HG03095 (cell line): ENCODE data around the gene USE1.
"Not testable (repeated sequence)": the region's sequence is repeated elsewhere in the genome, so short reads cannot be mapped to it uniquely, and the experiment has no call there.

Source experiments
- ATAC-seq: cut with Tn5 transposase; IDR thresholded peaks from one replicate; pipeline ENCODE4 v1.9.1; 2021; ENCODE audit warnings: moderate library complexity; ENCODE audit not compliant: unreplicated experiment

Gene USE1, protein sequence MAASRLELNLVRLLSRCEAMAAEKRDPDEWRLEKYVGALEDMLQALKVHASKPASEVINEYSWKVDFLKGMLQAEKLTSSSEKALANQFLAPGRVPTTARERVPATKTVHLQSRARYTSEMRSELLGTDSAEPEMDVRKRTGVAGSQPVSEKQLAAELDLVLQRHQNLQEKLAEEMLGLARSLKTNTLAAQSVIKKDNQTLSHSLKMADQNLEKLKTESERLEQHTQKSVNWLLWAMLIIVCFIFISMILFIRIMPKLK

GRCh38 chr19:17215127-17215971 lies at the start of gene USE1:
TSS of gene USE1 (plus strand) at chr19:17215357. CDS start at chr19:17215406, 49 bp downstream.
- ATAC-seq = peak; percentile 73

- ATAC-seq = no peak
These were observed 49.4 kb upstream of the USE1 start for GRCh38 chr19:17165715-17166114.

DNA sequence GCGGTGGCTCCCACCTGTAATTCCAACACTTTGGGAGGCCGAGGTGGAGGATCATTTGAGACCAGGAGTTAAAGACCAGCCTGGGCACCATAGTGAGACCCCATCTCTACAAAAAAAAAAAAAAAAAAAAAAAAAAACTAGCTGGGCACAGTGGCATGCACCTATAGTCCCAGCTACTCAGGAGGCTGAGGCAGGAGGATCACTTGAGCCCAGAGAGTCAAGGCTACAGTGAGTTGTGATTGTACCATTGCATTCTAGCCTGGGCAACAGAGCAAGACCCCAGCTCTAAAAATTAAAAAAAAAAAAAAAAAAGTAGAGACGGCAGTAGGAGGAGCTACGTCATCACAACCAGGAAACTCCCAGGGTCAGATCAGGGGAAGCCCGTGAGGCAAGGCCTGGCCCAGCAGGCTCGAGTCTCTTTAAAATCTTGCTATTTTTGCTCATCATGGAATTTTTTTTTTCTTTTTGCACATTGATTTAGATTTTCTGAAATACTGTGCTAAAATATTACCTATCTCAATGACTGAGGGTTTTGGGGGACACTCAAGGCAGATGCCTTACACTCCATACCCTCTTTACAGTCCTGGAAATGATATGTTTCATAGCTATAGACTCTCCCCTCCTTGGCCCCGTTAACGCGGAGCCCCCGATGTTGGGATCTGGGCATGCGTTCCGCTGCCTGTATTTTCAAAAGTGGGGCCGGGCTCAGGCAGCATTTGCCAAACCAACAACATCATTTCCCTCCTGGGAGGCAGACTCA lies 44.4 kb upstream of the USE1 start:
- no peak for ATAC-seq

DNA sequence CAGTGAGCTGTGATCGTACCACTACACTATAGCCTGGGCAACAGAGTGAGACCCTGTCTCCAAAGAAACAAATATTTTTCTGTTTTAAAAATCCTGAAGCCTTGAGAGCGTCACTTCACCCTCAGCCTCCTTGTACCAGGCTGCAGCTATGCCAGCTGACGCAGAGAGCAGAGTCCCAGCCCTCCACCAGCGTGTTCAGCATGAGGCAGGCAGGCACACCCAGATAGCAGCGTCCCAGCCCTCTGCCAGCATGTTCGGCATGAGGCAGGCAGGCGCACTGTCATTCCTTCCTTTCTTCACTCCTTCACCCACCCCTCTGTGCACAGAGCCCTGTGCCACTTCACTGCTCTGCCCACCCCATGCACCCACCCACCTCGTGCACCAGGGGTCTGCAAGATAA lies 43.3 kb upstream of the USE1 start:
- ATAC-seq = no peak

DNA sequence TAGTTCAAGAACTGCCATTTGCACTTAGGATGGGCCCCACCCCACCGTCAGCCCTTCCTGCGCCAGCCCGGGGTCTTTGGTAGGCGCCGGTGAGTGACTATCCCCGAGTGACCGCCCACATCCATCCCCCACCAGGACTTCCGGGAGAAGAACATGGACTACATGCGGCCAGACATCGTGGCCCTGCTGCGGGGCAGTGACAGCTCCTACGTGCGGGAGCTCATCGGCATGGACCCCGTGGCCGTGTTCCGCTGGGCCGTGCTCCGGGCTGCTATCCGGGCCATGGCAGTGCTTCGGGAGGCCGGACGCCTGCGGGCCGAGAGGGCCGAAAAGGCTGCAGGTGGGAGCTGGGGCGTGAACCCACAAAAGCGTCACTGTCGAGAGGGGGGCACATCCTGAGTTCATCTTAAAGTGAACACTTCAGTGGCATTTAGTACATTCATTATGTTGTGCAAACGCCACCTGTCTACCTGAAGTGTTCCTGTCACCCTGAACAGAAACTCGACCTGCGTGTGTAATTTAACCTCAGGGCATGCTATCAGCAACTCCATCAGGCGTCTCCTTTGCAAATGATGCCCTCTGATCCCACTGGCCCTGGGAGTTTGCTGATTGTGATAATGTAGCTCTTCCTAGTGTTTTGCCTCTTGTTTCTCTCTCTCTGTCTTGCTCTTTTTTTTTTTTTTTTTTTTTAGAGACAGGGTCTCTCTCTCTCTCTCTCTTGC lies 42.4 kb upstream of the USE1 start:
- no peak for ATAC-seq

- no peak for ATAC-seq
These were observed 36.9 kb upstream of the USE1 start for GRCh38 chr19:17178291-17178690.

DNA sequence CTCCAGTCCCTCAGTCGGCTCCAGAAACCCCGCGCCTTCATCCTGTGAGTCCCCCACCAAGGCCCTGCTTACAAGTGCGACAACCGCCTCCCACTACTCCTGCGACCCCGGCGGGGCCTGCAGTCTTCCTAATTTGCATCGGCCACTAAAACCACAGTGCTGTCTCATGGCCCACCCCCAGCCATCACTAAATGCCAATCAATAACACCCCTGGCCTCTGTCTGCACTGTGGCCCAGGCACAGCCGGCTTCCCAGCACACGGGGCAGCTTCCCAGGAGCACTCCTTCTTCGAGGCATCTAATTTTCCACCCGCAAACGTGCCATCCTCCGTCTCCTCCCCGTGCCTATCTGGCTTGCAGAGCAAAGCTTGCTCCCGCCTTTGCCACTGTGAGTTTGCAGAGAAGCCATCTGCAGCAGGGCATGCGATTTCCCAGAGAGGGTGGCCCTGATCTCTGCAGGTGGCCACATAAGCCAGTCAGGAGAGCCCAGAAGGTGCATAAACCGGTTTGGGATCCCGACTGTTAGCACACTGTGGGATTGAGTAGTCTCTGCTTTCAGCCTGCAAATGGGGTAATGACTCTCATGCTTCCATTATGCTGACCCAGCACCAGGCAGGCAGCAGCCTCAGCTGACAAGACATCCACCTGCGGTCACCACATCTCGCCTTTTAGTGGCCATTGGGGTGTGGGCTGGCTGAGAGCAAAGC lies 34.0 kb upstream of the USE1 start:
- no peak for ATAC-seq

GRCh38 chr19:17183271-17183761 lies 31.8 kb upstream of the USE1 start:
- no peak for ATAC-seq

- ATAC-seq = no peak
These were observed 31.3 kb upstream of the USE1 start for GRCh38 chr19:17183858-17184321.

DNA sequence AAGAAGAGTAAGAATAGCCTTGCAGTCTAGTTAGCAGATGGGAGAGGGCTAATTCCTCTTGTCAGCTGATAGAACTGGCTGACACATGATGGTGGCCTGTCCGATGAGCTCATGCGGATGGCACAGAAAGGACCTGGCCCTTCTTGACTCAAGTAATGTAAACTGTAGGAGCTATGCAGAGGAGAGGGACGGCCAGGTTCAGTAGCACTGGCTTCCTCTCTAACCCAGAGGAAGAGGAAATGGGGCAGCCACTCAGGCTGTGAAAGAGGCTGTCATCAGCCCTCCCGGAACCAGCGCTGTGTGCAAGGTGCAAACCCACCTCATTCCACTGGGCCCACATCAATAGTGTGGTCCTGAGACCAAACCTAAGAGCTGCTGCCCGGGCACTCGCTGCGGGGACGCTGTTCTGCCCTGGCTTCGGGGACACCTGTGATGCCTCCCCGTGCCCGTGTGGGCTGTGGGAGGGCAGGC lies 30.8 kb upstream of the USE1 start:
- no peak for ATAC-seq

DNA sequence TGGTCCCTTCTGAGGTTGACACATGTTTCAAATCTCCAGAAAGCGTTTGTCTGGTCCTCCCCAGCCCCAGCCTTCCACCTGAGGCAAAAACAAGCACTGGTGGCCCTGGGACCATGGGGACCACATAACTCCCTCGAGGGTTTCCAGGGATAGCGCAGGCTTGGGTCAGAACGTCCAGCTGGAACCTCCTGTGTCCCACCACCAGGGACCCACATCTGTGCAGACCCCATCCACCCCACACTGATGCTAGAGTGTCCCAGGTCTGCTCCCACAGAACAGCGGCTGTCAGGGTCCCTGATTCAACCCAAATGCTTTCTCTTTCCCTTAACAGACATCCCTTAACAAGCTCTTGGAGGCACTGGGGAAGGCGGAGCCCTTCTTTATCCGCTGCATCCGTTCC lies 29.6 kb upstream of the USE1 start:
- ATAC-seq = no peak

DNA sequence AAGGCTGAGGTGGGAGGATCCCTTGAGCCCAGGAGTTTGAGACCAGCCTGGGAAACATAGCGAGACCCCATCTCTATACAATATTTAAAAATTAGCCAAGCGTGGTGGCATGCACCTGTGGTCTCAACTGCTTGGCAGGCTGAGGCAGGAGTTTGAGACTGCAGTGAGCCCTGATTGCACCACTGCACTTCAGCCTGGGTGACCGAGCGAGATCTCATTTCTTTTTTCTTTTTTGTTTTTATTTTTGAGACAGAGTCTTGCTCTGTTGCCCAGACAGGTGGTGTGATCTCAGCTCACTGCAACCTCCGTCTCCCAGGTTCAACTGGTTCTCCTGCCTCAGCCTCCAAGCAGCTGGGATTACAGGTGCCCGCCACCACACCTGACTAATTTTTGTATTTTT lies 23.4 kb upstream of the USE1 start:
- not testable (repeated sequence) for ATAC-seq

DNA sequence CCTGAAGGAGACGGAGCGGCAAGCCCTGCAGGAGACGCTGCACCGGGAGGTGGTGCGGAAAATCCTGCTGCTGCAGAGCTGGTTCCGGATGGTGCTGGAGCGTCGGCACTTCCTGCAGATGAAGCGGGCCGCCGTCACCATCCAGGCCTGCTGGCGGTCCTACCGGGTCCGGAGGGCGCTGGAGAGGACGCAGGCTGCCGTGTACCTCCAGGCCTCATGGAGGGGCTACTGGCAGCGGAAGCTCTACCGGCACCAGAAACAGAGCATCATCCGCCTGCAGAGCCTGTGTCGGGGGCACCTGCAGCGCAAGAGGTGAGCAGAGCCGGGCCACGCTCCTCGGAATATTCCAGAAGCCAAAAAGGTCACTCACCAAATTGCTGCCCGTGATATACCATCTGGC lies 22.4 kb upstream of the USE1 start:
- ATAC-seq = no peak

DNA sequence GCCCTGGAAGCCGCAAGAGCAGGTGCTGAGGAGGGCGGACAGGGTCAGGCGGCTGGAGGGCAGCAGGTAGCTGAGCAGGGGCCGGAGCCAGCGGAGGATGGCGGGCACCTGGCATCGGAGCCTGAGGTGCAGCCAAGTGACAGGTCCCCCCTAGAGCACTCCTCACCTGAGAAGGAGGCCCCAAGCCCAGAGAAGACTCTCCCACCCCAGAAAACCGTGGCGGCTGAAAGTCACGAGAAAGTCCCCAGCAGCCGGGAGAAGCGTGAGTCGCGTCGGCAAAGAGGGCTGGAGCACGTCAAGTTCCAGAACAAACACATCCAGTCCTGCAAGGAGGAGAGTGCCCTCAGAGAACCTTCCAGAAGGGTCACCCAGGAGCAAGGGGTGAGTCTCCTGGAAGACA lies 20.5 kb upstream of the USE1 start:
- no peak for ATAC-seq

GRCh38 chr19:17195106-17195505 lies 20.1 kb upstream of the USE1 start:
- ATAC-seq = no peak

GRCh38 chr19:17196610-17197009 lies 18.5 kb upstream of the USE1 start:
- no peak for ATAC-seq

GRCh38 chr19:17197666-17198065 lies 17.5 kb upstream of the USE1 start:
- ATAC-seq = no peak

GRCh38 chr19:17200408-17201079 lies 14.6 kb upstream of the USE1 start:
- no peak for ATAC-seq

- ATAC-seq = no peak
These were observed 12.9 kb upstream of the USE1 start for GRCh38 chr19:17202249-17202648.
